K562 (cell line): ENCODE measurements around the gene MDC1. TPM values are rescaled to one million over a fixed set of nuclear protein-coding genes. Genes with fewer than 3 reads are reported as not detected.

Experiments used
- CHCHD3 ChIP-seq: fragments of 250-450 bp; sonication (Bioruptor Pico); IDR thresholded peaks from 2 replicates; pipeline ENCODE4 v2.1.2; 2022; ENCODE audit warnings: mild to moderate bottlenecking
- GABPA ChIP-seq: fragments of 200-800 bp; sonication (Bioruptor generic); conservative IDR thresholded peaks from 2 replicates; pipeline ENCODE4 v1.6.1; 2016; ENCODE audit warnings: low read depth, missing genetic modification characterization, missing compliant biosample characterization
- NFIX ChIP-seq: fragments of 250-450 bp; sonication (Bioruptor Pico); IDR thresholded peaks from 2 replicates; pipeline ENCODE4 v1.4.0; 2020; ENCODE audit warnings: low read depth, mild to moderate bottlenecking, moderate library complexity
- RUNX1 ChIP-seq: sonication (generic); IDR thresholded peaks from 2 replicates; pipeline ENCODE4 v1.6.1; 2016; ENCODE audit warnings: antibody characterized with exemption, low read depth
- THAP7 ChIP-seq: fragments of 250-450 bp; sonication (Bioruptor Pico); IDR thresholded peaks from 2 replicates; pipeline ENCODE4 v1.5.0; 2021
- ZFP30 ChIP-seq: fragments of 250-450 bp; sonication (Bioruptor Pico); IDR thresholded peaks from 2 replicates; pipeline ENCODE4 v1.8.0; 2022; ENCODE audit warnings: moderate library complexity, mild to moderate bottlenecking, inconsistent platforms, borderline replicate concordance
- ZNF217 ChIP-seq: sonication (generic); formaldehyde crosslinking; IDR thresholded peaks from 2 replicates; pipeline ENCODE4 v1.8.0; 2022; ENCODE audit warnings: mild to moderate bottlenecking, missing genetic modification reagents
- ZNF277 ChIP-seq: fragments of 250-450 bp; sonication (Bioruptor Pico); IDR thresholded peaks from 2 replicates; pipeline ENCODE4 v1.8.0; 2022; ENCODE audit warnings: inconsistent platforms, mild to moderate bottlenecking, moderate library complexity, borderline replicate concordance
- polyA plus RNA-seq, 8 experiments: library from polyadenylated mRNA; depleted of rRNA in 4 of 8; stranded (reverse) in 5 of 8; unstranded in 3 of 8; fragments of >200 nt; fragmentation: Nextera tagmentation in 2 of 8; fragmentation: Illumina TruSeq in 1 of 8; extraction: Ambion mirVana in 2 of 8; extraction: Trizol in 1 of 8; gene quantifications; 2 replicates each; pipeline versions ENCODE4 v1.2.1 to v1.2.3, GENCODE V29; 2011 to 2014; ENCODE audit warnings: inconsistent platforms in 1 of 8, missing spikeins in 1 of 8
- total RNA-seq, 7 experiments: library from RNA; depleted of rRNA in 6 of 7; stranded (reverse); fragments of >200 nt in 6 of 7; fragmentation: Illumina TruSeq in 2 of 7; extraction: Trizol in 2 of 7; gene quantifications; 2 replicates each; pipeline versions ENCODE4 v1.2.1 to v1.2.3, GENCODE V29; 2011 to 2021; ENCODE audit warnings: low replicate concordance in 1 of 7
- TF ChIP-seq, protein P1 (sequence below): sonication (generic); formaldehyde crosslinking; IDR thresholded peaks from 2 replicates; pipeline ENCODE4 v1.8.1; 2023; ENCODE audit warnings: mild to moderate bottlenecking, missing genetic modification reagents
- TF ChIP-seq, protein P2 (sequence below): fragments of 250-450 bp; sonication (Bioruptor Pico); IDR thresholded peaks from 2 replicates; pipeline ENCODE4 v1.4.0; 2020; ENCODE audit warnings: mild to moderate bottlenecking, moderate library complexity, borderline replicate concordance

The MDC1 gene
- total and polyA plus RNA-seq, 9 of the 15 experiments (the other 6 are each of a cell fraction or from before 2014, with no cell fraction given), result 8.2 to 114 (median 20.0) TPM

GRCh38 chr6:30720738-30721197 is 3.7 kb upstream of the MDC1 start (continued):
- TF ChIP-seq GABPA (tag) (no peak), CHCHD3 (CRISPR knock-in tag) (no peak), THAP7 (CRISPR knock-in tag) (no peak), NFIX (CRISPR knock-in tag) (no peak), ZNF217 (CRISPR knock-in tag) (no peak), RUNX1 (no peak), ZNF277 (CRISPR knock-in tag) (no peak), ZFP30 (no peak)
- TF ChIP-seq, protein P1, sequence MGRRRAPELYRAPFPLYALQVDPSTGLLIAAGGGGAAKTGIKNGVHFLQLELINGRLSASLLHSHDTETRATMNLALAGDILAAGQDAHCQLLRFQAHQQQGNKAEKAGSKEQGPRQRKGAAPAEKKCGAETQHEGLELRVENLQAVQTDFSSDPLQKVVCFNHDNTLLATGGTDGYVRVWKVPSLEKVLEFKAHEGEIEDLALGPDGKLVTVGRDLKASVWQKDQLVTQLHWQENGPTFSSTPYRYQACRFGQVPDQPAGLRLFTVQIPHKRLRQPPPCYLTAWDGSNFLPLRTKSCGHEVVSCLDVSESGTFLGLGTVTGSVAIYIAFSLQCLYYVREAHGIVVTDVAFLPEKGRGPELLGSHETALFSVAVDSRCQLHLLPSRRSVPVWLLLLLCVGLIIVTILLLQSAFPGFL (CRISPR knock-in tag), result 0 out of 2 replicates have a peak, but pooled peaks have one; percentile 46
- TF ChIP-seq, protein P2, sequence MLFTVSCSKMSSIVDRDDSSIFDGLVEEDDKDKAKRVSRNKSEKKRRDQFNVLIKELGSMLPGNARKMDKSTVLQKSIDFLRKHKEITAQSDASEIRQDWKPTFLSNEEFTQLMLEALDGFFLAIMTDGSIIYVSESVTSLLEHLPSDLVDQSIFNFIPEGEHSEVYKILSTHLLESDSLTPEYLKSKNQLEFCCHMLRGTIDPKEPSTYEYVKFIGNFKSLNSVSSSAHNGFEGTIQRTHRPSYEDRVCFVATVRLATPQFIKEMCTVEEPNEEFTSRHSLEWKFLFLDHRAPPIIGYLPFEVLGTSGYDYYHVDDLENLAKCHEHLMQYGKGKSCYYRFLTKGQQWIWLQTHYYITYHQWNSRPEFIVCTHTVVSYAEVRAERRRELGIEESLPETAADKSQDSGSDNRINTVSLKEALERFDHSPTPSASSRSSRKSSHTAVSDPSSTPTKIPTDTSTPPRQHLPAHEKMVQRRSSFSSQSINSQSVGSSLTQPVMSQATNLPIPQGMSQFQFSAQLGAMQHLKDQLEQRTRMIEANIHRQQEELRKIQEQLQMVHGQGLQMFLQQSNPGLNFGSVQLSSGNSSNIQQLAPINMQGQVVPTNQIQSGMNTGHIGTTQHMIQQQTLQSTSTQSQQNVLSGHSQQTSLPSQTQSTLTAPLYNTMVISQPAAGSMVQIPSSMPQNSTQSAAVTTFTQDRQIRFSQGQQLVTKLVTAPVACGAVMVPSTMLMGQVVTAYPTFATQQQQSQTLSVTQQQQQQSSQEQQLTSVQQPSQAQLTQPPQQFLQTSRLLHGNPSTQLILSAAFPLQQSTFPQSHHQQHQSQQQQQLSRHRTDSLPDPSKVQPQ (CRISPR knock-in tag), result no peak
